WTC11 (cell line): ENCODE results near the gene FOXP1. TPM values are rescaled to one million over a fixed set of nuclear protein-coding genes. Genes with fewer than 3 reads are reported as not detected.

Source experiments
- ATAC-seq: fragments of 200-7000 bp; cut with Tn5 transposase; 2 replicates; pipeline ENCODE4 v1.10.0; 2021; ENCODE audit warnings: mild to moderate bottlenecking, moderate library complexity
- CTCF ChIA-PET: fragments of 300-600 bp; sonication (Branson Sonifier 250); formaldehyde crosslinking; loops from one replicate; lab custom pipeline; 2021; ENCODE audit warnings: antibody characterized with exemption; lab: Charles Lee
- POLR2A ChIA-PET: fragments of 350-600 bp; sonication (Branson Sonifier 250); formaldehyde crosslinking; loops from one replicate; lab custom pipeline; 2021; ENCODE audit warnings: antibody characterized with exemption; lab: Charles Lee
- DNase-seq: peaks from one replicate; pipeline ENCODE4 v3.0.0; 2021; ENCODE audit warnings: low spot score
- H3K27ac Mint-ChIP-seq: 2 replicates; pipeline ENCODE4 v1.8.0; 2021; ENCODE audit warnings: mixed read lengths
- H3K27me3 Mint-ChIP-seq: 2 replicates; pipeline ENCODE4 v1.8.0; 2021; ENCODE audit warnings: low read depth, mild to moderate bottlenecking, moderate library complexity, mixed read lengths
- H3K36me3 Mint-ChIP-seq: 2 replicates; pipeline ENCODE4 v1.8.0; 2021; ENCODE audit warnings: mixed read lengths
- H3K4me1 Mint-ChIP-seq: 2 replicates; pipeline ENCODE4 v1.8.0; 2022; ENCODE audit warnings: mixed read lengths
- H3K4me3 Mint-ChIP-seq: 2 replicates; pipeline ENCODE4 v1.8.0; 2021; ENCODE audit warnings: mild to moderate bottlenecking, moderate library complexity, mixed read lengths
- H3K9me3 Mint-ChIP-seq: 2 replicates; pipeline ENCODE4 v1.8.0; 2021; ENCODE audit warnings: mixed read lengths
- ARID4B ChIP-seq: sonication (generic); formaldehyde crosslinking; IDR thresholded peaks from 2 replicates; pipeline ENCODE4 v1.8.0; 2023; ENCODE audit warnings: missing genetic modification reagents, mild to moderate bottlenecking, borderline replicate concordance
- ETV6 ChIP-seq: sonication (generic); formaldehyde crosslinking; IDR thresholded peaks from 2 replicates; pipeline ENCODE4 v1.8.1; 2022; ENCODE audit warnings: mild to moderate bottlenecking, missing genetic modification reagents
- GABPB1 ChIP-seq: sonication (generic); formaldehyde crosslinking; IDR thresholded peaks from 2 replicates; pipeline ENCODE4 v1.8.1; 2023; ENCODE audit warnings: mild to moderate bottlenecking, missing genetic modification reagents
- GRHL2 ChIP-seq: fragments of 250-450 bp; sonication (Bioruptor Pico); IDR thresholded peaks from 2 replicates; pipeline ENCODE4 v1.8.0; 2022; ENCODE audit warnings: mild to moderate bottlenecking, moderate library complexity; ENCODE audit not compliant: insufficient replicate concordance, severe bottlenecking
- NFATC4 ChIP-seq: fragments of 250-450 bp; sonication (Bioruptor Pico); IDR thresholded peaks from 2 replicates; pipeline ENCODE4 v1.9.0; 2021; ENCODE audit warnings: mild to moderate bottlenecking
- NFYB ChIP-seq: sonication (generic); formaldehyde crosslinking; conservative IDR thresholded peaks from 2 replicates; pipeline ENCODE4 v1.8.0; 2022; ENCODE audit warnings: low read depth, missing genetic modification reagents
- NR1H2 ChIP-seq: sonication (generic); formaldehyde crosslinking; IDR thresholded peaks from 2 replicates; pipeline ENCODE4 v1.9.0; 2021; ENCODE audit warnings: mild to moderate bottlenecking, moderate library complexity, missing genetic modification reagents
- PRRX2 ChIP-seq: fragments of 250-450 bp; sonication (Bioruptor Pico); IDR thresholded peaks from 2 replicates; pipeline ENCODE4 v1.8.0; 2021; ENCODE audit warnings: mild to moderate bottlenecking
- RELA ChIP-seq: sonication (generic); formaldehyde crosslinking; IDR thresholded peaks from 2 replicates; pipeline ENCODE4 v1.8.1; 2022; ENCODE audit warnings: missing genetic modification reagents, mild to moderate bottlenecking, borderline replicate concordance
- USF1 ChIP-seq: sonication (generic); formaldehyde crosslinking; IDR thresholded peaks from 2 replicates; pipeline ENCODE4 v1.8.0; 2022; ENCODE audit warnings: mild to moderate bottlenecking, missing genetic modification reagents
- ZNF121 ChIP-seq: sonication (generic); formaldehyde crosslinking; IDR thresholded peaks from 2 replicates; pipeline ENCODE4 v1.8.0; 2023; ENCODE audit warnings: missing genetic modification reagents
- ZNF232 ChIP-seq: sonication (generic); formaldehyde crosslinking; IDR thresholded peaks from 2 replicates; pipeline ENCODE4 v1.8.0; 2022; ENCODE audit warnings: mild to moderate bottlenecking, missing genetic modification reagents
- ZNF512 ChIP-seq: sonication (generic); formaldehyde crosslinking; IDR thresholded peaks from 2 replicates; pipeline ENCODE4 v1.8.1; 2022; ENCODE audit warnings: missing genetic modification reagents, borderline replicate concordance
- total RNA-seq: library from RNA; stranded (reverse); gene quantifications from 3 replicates; pipeline ENCODE4 v1.2.3, GENCODE V29; 2021
- TF ChIP-seq, protein P1 (sequence below): sonication (generic); formaldehyde crosslinking; conservative IDR thresholded peaks from 2 replicates; pipeline ENCODE4 v1.8.1; 2022; ENCODE audit warnings: mild to moderate bottlenecking, missing genetic modification reagents
- TF ChIP-seq, protein P2 (sequence below): sonication (generic); formaldehyde crosslinking; IDR thresholded peaks from 2 replicates; pipeline ENCODE4 v1.8.1; 2022; ENCODE audit warnings: mild to moderate bottlenecking, moderate library complexity, missing genetic modification reagents
- TF ChIP-seq, protein P3 (sequence below): sonication (generic); formaldehyde crosslinking; IDR thresholded peaks from 2 replicates; pipeline ENCODE4 v1.8.1; 2022; ENCODE audit warnings: mild to moderate bottlenecking, missing genetic modification reagents, moderate library complexity, borderline replicate concordance
- TF ChIP-seq, protein P4 (sequence below): fragments of 250-450 bp; sonication (Bioruptor Pico); IDR thresholded peaks from 2 replicates; pipeline ENCODE4 v1.9.0; 2021; ENCODE audit warnings: mild to moderate bottlenecking
- TF ChIP-seq, protein P5 (sequence below): sonication (generic); formaldehyde crosslinking; conservative IDR thresholded peaks from 2 replicates; pipeline ENCODE4 v1.8.1; 2023; ENCODE audit warnings: mild to moderate bottlenecking, low read depth, missing genetic modification reagents, moderate library complexity

FOXP1 gene
- total RNA-seq, 1 experiment from 2014 or later: 25.8 TPM

DNA sequence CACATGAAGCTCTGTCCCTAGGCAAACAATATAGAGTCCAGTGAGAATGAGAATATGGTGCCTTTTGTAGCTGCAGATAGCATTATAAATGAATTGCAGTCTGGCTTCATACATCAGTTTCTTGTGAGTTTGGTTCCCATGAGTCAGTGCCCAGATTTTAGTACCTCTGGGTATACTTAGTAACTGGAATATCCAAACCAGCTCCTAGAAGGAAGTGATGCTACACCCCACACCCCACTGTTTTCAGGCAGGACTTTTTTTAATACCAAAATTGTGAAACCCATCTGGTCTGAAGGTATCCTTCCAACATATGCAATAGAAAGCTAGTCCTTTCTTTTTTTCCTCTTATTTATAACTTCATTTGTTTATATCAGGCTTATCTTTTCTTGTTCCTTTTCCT is 42.1 kb upstream of the FOXP1 start:
- ChIA-PET CTCF (no interaction called here), POLR2A (no interaction called here)
- no peak for DNase-seq
- no peaks in the 10 kb centered on the region for H3K36me3 Mint-ChIP-seq
- no peak for TF ChIP-seq ZNF121 (CRISPR knock-in tag)
- TF ChIP-seq NFYB (CRISPR knock-in tag): no peak
- TF ChIP-seq, protein P1, sequence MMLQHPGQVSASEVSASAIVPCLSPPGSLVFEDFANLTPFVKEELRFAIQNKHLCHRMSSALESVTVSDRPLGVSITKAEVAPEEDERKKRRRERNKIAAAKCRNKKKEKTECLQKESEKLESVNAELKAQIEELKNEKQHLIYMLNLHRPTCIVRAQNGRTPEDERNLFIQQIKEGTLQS (CRISPR knock-in tag): no peak
- TF ChIP-seq RELA: no peak
- no peak for TF ChIP-seq NFATC4 (CRISPR knock-in tag)
- TF ChIP-seq, protein P2, sequence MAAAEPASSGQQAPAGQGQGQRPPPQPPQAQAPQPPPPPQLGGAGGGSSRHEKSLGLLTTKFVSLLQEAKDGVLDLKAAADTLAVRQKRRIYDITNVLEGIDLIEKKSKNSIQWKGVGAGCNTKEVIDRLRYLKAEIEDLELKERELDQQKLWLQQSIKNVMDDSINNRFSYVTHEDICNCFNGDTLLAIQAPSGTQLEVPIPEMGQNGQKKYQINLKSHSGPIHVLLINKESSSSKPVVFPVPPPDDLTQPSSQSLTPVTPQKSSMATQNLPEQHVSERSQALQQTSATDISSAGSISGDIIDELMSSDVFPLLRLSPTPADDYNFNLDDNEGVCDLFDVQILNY: no peak
- TF ChIP-seq NR1H2 (CRISPR knock-in tag): no peak
- TF ChIP-seq PRRX2 (CRISPR knock-in tag): no peak
- no peak for TF ChIP-seq ZNF512
- TF ChIP-seq, protein P3, sequence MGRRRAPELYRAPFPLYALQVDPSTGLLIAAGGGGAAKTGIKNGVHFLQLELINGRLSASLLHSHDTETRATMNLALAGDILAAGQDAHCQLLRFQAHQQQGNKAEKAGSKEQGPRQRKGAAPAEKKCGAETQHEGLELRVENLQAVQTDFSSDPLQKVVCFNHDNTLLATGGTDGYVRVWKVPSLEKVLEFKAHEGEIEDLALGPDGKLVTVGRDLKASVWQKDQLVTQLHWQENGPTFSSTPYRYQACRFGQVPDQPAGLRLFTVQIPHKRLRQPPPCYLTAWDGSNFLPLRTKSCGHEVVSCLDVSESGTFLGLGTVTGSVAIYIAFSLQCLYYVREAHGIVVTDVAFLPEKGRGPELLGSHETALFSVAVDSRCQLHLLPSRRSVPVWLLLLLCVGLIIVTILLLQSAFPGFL (CRISPR knock-in tag): no peak
- no peak for TF ChIP-seq ZNF232
- no peak for TF ChIP-seq USF1 (CRISPR knock-in tag)
- TF ChIP-seq, protein P4, sequence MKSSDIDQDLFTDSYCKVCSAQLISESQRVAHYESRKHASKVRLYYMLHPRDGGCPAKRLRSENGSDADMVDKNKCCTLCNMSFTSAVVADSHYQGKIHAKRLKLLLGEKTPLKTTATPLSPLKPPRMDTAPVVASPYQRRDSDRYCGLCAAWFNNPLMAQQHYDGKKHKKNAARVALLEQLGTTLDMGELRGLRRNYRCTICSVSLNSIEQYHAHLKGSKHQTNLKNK: no peak
- TF ChIP-seq, protein P5, sequence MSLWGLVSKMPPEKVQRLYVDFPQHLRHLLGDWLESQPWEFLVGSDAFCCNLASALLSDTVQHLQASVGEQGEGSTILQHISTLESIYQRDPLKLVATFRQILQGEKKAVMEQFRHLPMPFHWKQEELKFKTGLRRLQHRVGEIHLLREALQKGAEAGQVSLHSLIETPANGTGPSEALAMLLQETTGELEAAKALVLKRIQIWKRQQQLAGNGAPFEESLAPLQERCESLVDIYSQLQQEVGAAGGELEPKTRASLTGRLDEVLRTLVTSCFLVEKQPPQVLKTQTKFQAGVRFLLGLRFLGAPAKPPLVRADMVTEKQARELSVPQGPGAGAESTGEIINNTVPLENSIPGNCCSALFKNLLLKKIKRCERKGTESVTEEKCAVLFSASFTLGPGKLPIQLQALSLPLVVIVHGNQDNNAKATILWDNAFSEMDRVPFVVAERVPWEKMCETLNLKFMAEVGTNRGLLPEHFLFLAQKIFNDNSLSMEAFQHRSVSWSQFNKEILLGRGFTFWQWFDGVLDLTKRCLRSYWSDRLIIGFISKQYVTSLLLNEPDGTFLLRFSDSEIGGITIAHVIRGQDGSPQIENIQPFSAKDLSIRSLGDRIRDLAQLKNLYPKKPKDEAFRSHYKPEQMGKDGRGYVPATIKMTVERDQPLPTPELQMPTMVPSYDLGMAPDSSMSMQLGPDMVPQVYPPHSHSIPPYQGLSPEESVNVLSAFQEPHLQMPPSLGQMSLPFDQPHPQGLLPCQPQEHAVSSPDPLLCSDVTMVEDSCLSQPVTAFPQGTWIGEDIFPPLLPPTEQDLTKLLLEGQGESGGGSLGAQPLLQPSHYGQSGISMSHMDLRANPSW (CRISPR knock-in tag): no peak
- TF ChIP-seq ARID4B: no peak
- TF ChIP-seq GRHL2 (CRISPR knock-in tag): no peak
- TF ChIP-seq ETV6 (CRISPR knock-in tag): no peak
- no peak for TF ChIP-seq GABPB1 (CRISPR knock-in tag)
- H3K4me1 Mint-ChIP-seq: peaks cover 5% of the 10 kb centered on the region
- H3K27ac Mint-ChIP-seq: no peak overlapping the region
- no peaks in the 10 kb centered on the region for H3K27me3 Mint-ChIP-seq
- H3K4me3 Mint-ChIP-seq: no peak overlapping the region
- H3K9me3 Mint-ChIP-seq: no peaks in the 10 kb centered on the region; the same call in 1 of the 2 replicates
- ATAC-seq: no peak
